Skin epidermis (tissue), 12 donors: Measurements from ENCODE around the gene NT5C3B.
"Not testable (repeated sequence)": the region's sequence is repeated elsewhere in the genome, so short reads cannot be mapped to it uniquely, and the experiment has no call there.

Source experiments
- H3K27ac ChIP-seq, 21 experiments: fragments of 200-600 bp; sonication (generic) in 11 of 21; one replicate each; pipeline ENCODE4 v1.5.0; 2020; ENCODE audit warnings: mild to moderate bottlenecking in 3 of 21, inconsistent platforms in 2 of 21, moderate library complexity in 2 of 21
- H3K4me3 ChIP-seq, 7 experiments: fragments of 200-600 bp; sonication (generic) in 2 of 7; one replicate each; pipeline ENCODE4 v1.5.0; 2020; ENCODE audit warnings: inconsistent platforms in 2 of 7, mild to moderate bottlenecking in 2 of 7, moderate library complexity in 1 of 7

The NT5C3B gene

DNA sequence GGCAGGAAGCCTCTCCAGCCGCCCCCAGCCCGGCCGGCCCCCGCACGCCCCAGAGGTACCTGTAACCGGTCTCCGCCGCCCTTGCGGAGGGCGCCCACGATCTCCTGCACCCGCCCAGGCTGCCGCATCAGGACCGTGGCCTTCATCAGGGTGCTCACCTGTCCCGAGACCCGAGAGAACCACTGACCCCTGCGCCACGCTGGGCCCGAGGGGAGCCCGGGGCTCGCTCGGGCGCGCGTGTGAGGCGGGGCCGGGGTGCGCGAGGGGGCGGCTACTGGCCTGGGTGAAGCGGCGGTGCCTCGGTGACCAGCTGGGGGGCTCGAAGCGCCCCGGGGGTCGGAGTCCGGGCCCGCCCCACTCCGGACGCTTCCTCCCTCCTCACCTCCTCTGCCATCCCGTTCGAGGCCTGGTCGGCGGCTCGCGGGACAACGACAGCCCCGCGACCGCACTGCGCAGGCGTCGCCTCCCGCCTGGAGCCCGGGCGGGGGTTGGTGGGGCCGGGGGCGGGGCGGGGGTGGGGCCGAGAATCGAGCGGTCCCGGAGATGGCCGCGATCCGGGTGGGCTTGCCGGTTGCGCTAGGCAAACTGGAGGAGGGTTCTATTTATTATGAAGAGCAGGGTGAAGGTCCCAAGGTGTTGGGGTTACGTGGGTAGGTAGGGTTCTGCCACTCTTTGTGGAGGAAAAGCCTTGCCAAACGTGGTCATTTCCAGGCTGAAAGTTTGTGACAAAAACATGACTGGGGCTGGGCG is at the start of gene NT5C3B:
TSS of gene NT5C3B (minus strand) at position 433 of the 750 bp plus-strand sequence. CDS start at position 394, 39 bp downstream.
- Histone ChIP-seq H3K4me3 (peak within 1 kb of the TSS; percentile 50 to 93 (median 73)), H3K27ac (peak within 1 kb of the TSS in 18 of 21 experiments; percentile 12 to 91 (median 75))

DNA sequence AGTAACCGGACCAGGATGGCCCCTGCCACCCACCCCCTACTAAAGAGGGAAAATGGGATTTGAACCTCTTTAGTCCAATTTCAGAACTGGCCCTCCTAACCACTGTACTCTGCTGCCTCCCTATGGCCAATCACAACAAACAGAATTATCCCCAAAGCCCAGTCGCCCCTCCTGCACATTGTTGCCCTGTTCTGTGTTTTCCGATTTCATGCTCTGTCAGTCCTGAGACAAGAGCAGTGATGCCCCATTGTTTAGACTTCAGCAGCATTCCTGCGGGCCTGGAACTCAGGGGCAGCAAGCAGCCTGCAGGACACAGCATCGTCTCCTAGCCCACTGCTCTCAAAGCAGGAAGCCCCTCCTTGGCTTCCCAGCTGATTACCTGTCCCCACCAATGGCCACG is 49.7 kb upstream of the NT5C3B start:
- H3K4me3 ChIP-seq, result no peak overlapping the region
- H3K27ac ChIP-seq, result no peak overlapping the region

DNA sequence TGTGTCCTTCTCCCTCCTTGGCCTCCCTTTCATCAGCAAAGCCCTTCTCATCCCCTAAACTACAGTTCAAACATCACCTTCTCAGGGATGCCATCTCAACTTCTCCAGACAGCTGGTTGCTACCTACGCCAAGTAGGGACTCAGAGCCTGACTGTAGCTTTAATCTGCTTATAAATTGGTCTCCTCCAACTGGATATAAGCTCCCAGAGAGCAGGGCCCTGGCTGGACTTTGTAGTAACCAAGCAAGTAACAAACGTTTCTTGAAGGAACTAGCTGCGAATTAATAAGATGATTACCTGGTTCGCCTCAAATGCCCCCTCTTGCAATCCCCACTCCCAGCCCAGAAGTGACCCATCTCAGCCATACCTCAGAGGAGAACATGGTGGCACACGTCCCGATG is 46.7 kb upstream of the NT5C3B start:
- Histone ChIP-seq H3K4me3 (no peak overlapping the region), H3K27ac (no peak overlapping the region)

DNA sequence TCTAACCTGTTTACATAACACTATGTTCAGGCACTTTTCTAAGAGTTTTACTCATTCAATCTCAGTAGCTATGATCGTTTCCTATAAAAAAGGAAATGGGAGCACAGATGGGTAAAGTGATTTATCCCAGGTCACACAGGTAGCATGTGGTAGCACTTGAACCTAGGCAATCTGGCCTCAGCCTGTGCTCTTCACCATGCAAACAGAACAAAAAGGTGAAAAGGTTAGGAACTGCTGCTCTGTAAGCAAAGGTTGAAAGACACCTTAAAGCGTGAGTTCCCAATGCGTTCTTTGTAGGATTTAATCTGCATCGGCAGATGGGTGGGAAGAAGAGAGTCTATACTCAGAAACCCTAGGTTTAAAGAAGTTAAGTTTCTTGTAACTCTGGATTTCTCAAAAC is 44.1 kb upstream of the NT5C3B start:
- Histone ChIP-seq H3K27ac (no peak overlapping the region), H3K4me3 (no peak overlapping the region)

DNA sequence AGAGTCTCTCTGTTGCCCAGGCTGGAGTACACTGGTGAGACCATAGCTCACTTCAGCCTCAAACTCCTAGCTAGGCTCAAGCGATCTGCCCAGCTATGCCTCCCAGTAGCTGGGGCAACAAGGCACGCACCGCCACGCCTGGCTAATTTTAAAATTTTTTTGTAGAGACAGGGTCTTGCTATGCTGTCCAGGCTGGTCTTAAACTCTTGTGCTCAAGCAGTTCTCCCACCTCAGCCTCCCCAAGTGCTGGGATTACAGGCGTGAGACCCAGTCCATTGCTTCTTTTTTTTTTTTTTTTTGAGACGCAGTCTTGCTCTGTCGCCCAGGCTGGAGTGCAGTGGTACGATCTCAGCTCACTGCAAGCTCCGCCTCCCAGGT is 38.2 kb upstream of the NT5C3B start:
- not testable (repeated sequence) for H3K4me3 ChIP-seq, H3K27ac ChIP-seq

DNA sequence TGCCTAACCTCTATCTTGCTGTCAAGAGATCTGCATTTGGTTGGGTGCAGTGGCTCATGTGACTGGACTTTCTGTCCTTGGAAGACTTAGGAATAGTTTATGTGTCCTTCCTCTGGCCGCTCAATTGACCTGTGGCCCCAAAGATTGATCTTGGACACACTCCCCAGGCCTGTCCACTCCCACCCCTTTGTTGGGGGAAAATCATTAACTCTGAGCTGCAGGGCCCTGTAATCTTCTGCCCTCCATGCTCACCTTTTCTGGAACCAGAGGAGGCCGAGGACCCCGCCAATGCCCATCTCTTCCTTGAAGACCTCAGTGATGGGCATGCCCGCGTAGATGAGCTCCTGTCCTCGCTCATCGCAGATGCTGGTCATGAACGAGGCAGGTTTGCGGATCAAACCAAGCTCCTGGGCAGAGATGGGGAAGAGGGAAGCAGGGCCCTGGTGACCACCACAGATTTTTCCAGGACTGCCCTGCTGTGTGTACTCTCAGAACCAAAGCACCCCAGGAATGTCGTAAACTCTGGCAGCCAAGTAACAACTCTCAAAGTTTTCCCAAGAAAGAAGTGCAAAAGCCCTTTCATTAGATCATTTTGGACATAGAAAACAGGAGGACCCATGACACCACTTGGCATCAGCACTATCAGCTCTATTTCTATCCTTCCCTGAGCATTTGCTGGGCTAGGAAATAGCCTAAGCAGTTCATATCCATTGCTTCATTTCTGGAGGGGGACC is 37.7 kb upstream of the NT5C3B start:
- H3K27ac ChIP-seq, result no peak overlapping the region
- H3K4me3 ChIP-seq, result no peak overlapping the region

DNA sequence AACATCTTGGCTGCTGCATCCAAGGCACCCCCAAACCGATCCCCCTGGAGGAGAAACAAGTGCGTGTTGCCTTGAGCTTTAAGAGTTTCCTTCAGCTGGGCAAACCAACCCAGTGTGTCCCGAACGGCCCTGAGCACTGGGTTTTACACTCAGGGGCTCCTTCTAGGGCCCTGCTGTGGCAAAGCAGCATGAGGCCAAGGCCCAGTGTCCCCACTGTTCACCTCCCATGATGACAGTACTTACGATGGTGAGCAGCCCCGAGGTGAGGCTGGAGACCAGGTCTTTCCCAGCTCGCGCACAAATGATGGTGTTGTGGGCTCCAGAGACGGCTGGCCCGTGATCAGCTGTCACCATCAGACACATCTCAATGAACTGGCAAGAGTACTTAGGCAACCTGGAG is 35.8 kb upstream of the NT5C3B start:
- Histone ChIP-seq H3K27ac (no peak overlapping the region), H3K4me3 (no peak overlapping the region)

DNA sequence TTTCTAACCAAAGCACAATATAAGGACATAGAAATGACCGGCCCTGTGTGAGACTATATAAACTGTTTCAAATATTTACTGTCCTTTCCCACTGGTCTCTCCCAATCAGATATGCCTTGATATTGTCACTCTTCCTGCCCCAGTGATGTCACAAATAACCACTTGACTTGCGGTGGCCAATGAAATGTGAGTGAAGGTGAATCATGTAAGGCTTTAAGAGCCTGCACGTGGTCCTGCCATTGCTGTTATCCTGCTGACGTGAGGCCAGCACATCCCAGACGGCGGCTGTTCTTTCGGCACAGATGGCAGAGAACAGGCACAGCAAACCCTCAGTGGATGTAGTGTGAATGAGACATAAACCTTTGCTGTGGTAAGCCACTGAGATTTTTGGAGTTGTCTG is 34.6 kb upstream of the NT5C3B start:
- H3K4me3 ChIP-seq, result no peak overlapping the region
- H3K27ac ChIP-seq, result no peak overlapping the region

DNA sequence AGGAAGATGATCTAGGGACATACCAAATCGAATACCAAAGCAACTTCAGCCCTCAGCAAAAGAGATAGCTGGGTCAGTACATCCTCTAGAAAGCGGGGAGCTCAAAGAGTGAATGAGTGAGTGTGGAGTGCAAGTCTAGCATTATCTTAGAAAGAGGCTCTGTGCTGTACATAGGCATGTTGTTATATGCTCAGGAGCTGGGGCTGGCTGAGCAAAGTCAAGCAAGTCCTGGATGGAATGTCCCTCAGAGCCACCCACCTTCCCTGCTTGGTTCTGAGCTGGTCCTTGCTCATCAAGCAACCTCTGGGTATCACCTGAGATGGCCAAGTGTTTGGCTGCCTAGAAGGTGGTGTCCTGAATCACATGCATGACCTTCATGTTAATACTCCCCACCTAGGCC is 34.1 kb upstream of the NT5C3B start:
- H3K4me3 ChIP-seq, result no peak overlapping the region
- H3K27ac ChIP-seq, result no peak overlapping the region

DNA sequence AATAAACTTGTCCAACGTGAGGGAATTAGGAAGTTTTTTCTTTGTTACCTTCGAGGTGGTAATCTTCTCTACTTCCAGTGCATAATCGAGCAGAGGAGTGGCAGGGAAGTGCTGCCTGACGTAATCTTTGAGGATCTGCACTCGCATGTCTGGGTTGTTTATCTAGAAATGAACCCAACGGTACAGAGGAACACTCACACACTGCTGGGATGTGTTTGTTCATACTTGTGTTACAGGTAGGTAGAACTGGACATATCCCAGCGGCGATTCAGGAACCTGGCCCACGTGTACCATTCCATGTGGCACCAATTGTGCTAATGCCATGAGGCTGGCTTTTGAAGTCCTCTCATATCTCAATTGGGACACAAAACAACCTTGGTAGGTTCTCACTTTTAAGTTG is 33.4 kb upstream of the NT5C3B start:
- no peak overlapping the region for H3K4me3 ChIP-seq

DNA sequence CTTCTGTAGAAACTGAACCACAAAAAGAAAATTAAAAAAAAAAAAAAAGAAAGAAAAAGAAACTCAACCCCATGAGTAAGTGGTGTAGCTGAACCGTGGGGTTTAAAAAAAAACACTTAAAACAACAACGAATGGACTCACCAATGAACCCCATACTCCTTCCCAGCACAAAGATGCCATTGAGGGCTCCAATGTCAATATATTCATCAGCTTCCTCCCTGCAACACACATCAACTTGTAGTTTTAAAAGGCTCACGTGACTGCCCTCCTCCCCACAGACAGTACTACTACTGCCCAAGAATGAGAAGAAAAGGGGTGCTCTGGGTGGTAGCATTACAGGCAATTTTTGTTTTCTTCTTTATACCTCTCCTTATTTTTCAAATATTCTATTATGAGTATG is 32.5 kb upstream of the NT5C3B start:
- Histone ChIP-seq H3K4me3 (no peak overlapping the region), H3K27ac (no peak overlapping the region)

More for the DNA sequence above, 33.4 kb upstream of the NT5C3B start:
- peak overlapping the region in 2 of 21 experiments; percentile 14 to 15 for H3K27ac ChIP-seq

DNA sequence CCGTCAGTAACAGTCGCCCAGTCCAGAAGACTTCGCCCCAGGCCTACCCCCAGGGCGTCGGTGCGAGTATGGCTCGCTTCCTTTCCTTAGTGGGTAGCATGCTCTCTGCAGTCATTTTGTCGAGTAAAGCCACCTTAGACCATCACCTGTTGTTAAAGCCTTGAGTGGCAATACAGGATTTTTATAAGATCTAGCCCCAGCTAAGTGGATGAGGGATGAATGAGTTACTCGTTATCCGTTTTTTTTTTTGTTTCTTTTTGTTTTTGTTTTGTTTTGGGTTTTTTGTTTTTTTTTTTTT is 29.5 kb upstream of the NT5C3B start:
- H3K4me3 ChIP-seq, result peak overlapping the region; percentile 75 to 99 (median 89)
- H3K27ac ChIP-seq, result peak overlapping the region in 16 of 21 experiments; percentile 85 to 97 (median 93)

DNA sequence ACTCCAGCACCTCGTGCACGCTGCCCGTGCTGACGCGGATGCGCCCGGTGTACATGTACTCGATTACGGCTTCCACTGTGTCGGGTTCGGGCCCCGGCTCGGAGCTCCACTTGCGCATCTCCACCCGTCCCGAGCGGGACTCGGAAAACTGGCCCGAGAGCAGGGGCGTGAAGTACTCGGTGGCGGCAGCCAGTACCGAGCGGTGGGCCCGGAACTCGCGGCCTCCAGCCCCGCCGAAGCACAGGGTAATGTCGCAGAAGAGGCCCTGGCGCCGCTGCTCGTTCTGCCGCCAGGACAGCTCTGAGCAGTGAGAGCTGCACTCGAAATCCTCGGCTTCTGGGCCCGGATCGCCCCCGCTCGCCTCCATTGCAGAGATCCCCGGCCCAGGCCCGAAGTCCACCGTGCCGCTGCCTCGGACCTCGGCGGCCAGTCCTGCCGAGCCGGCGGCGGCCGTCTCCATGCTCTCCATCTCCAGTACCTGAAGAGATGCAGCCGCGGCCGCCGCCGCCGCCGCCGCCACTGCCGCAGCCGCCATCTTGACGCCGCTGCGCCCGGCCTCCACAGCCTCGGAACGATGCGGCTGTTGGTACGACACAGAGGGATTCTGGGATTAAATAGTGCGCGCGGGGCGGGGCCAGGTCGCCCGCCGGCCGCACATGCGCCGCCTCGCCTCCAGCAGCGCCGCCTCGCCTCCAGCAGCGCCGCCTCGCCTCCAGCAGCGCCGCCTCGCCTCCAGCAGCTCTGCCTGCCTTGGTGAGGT is 29.0 kb upstream of the NT5C3B start, which contains the start of gene KLHL11:
TSS of gene KLHL11 (minus strand) at position 588 of the 760 bp plus-strand sequence. CDS start at position 535, 53 bp downstream.
- Histone ChIP-seq H3K27ac (peak within 1 kb of the TSS; percentile 79 to 97 (median 93)), H3K4me3 (peak within 1 kb of the TSS; percentile 75 to 99 (median 89))

DNA sequence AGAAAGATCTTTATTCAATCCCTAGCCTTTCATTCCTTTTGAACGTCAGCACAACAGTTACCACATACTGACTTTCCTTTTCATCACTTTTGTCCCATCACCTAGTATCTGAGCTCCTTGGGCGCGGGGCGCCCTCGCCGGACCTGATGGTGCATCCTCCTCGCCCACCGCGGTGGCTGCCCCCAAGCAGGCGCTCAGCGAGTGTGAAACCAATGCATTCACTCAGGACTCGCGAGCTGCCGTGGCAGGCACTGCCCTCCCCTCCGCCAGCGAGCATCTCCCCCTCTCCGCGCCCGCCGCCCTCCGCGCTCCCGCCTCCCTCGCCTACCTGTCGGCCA is 28.4 kb upstream of the NT5C3B start:
- H3K4me3 ChIP-seq, result peak overlapping the region; percentile 75 to 99 (median 89)
- peak overlapping the region in 20 of 21 experiments; percentile 85 to 97 (median 93) for H3K27ac ChIP-seq

DNA sequence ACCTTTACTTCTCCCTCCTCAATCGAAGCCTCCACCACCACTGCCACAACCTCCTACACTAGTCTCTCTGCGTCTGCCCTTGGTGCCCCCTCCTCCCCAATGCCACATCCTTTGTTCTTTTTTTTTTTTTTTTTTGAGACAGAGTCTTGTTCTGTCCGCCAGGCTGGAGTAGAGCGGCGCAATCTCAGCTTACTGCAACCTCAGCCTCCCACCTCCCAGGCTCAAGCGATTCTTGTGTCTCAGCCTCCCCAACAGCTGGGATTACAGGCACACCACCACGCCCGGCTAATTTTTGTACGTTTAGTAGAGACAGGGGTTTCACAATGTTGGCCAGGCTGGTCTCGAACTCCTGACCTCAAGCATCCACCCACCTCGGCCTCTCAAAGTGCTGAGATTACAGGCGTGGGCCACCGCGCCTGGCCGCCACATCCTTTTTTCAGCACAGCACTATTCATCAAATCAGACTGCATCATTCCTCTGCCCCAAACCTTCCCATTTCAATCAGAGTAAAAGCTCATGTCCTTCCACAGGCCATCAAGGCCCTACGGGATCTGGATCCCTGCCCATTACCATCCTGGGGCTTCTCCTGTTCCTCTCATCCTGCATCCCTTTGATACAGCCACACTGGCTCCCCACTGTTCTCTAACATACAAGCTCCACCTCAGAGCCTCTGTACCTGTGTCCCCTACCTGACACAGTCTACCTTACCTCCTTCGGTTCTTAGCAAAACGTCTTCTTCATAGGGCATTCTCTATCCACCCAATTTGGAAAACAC is 27.2 kb upstream of the NT5C3B start:
- peak overlapping the region in 1 of 21 experiments; percentile 95 for H3K27ac ChIP-seq
- peak overlapping the region in 3 of 7 experiments; percentile 80 to 99 (median 84) for H3K4me3 ChIP-seq

DNA sequence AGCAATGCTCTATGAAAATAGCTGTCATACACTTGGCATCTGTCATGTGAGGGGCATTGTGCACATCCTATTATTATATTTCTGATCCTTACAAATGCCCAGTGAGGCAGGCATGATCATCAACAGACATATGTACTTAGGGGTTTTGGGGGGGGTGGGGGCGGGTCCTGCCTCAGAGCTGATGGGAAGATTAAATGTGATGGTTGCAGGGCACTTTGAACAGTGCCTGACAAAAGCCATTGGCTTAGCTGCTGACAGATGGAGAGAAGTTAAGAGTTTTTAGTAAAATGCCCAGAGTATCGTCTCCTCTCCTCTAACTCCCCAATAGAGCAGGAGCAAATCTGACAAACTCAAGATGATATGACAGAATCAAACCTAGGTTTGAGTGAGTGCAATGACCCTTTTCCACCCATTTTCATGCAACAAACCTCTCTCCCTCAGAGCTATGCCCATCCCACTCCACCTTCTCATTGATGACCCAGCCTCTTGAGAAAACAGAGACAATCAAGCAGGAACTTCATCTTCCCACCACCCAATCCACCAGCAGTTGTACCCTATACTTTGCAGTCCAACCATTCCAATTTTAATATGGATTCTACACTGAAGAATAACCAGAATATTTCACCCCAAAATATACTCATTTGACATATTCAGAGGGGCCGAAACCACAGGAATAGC is 24.4 kb upstream of the NT5C3B start:
- Histone ChIP-seq H3K4me3 (no peak overlapping the region), H3K27ac (no peak overlapping the region)

DNA sequence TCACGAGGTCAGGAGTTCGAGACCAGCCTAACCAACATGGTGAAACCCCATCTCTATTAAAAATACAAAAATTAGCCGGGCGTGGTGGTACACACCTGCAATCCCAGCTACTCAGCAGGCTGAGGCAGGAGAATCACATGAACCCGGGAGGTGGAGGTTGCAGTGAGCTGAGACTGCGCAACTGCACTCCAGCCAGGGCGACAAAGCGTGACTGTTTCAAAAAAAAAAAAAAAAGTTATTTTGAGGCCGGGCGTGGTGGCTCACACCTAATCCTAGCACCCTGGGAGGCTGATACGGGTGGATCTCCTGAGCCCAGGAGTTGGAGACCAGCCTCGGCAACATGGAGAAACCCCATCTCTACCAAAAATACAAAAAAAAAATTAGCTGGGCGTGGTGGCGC is 15.3 kb upstream of the NT5C3B start:
- not testable (repeated sequence) for H3K27ac ChIP-seq, H3K4me3 ChIP-seq

DNA sequence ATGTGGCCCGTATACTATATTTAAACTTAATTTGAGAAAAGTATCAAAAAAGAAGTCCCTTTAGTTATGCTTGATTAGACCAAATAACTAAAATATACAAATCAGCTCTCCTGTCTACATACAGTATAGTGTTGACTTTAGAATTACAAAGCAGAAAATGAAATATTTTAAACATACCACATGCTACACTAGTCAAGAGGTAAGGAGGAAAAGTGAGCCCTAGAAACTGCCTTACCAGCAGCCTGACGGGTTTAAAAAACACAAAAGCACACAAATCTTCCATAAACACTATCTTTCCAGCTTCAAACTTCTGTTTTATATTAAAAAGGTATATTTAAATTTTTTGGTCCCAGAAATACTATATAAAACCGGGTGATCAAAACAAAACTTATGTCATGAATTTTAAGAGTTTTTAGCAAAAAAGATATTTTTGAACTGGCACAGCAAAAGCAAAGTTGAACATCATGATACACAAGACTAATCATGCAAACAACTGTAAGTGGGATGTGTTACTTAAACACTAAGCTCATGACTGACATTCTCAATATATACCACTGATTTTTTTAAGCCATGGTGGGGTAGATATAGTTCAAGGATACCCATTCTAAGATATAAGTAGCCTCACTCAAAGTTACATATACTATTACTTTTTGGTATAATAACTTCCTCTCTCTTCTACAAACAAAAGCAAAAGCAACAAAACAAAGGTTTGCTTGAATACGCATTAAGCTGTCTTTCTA is 13.4 kb upstream of the NT5C3B start:
- H3K27ac ChIP-seq, result peak overlapping the region in 1 of 21 experiments; percentile 1
- no peak overlapping the region for H3K4me3 ChIP-seq

DNA sequence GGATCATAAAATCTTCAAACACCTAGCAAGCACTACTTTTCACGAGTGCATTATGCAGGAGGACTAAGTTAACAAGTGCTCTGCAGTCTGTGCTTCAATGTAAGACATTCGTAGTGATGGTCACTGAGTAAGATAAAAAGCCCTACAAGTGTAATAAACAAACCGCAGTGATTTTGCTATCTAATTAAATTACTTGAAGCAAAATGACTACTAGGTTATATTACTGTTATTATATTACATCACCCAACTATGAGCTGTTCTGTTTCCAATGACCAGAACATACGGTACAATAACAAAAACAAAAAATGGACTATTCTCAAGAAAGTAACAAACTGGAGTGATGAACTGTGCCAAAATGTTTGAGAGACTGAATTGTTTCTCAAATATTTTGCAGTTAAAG is 12.8 kb upstream of the NT5C3B start:
- Histone ChIP-seq H3K27ac (no peak overlapping the region), H3K4me3 (no peak overlapping the region)
